Loucy (cell line): ENCODE data around the gene DCPS.

Experiments
- H2AFZ ChIP-seq: fragments of 200-600 bp; sonication (generic); 2 replicates; pipeline ENCODE4 v1.6.0; 2016; ENCODE audit warnings: antibody characterized with exemption, mild to moderate bottlenecking, low read length, moderate library complexity
- H3F3A ChIP-seq: fragments of 200-600 bp; 2 replicates; pipeline ENCODE4 v1.6.0; 2016; ENCODE audit warnings: antibody characterized with exemption, low read depth, mild to moderate bottlenecking
- H3K27me3 ChIP-seq: fragments of 200-600 bp; sonication (generic); 2 replicates; pipeline ENCODE4 v1.6.1; 2014; ENCODE audit warnings: low read length, mild to moderate bottlenecking; ENCODE audit not compliant: insufficient read depth, poor library complexity, severe bottlenecking
- H3K36me3 ChIP-seq: fragments of 200-600 bp; sonication (generic); 2 replicates; pipeline ENCODE4 v1.6.1; 2016; ENCODE audit warnings: low read length; ENCODE audit not compliant: insufficient read depth
- H3K4me1 ChIP-seq: fragments of 200-600 bp; sonication (generic); 2 replicates; pipeline ENCODE4 v1.5.1; 2014; ENCODE audit warnings: low read length, mild to moderate bottlenecking; ENCODE audit not compliant: insufficient read depth, poor library complexity, severe bottlenecking
- H3K4me2 ChIP-seq: fragments of 200-600 bp; sonication (generic); 2 replicates; pipeline ENCODE4 v1.6.0; 2014; ENCODE audit warnings: antibody characterized with exemption, low read length, low read depth, mild to moderate bottlenecking; ENCODE audit not compliant: poor library complexity, severe bottlenecking
- H3K4me3 ChIP-seq: fragments of 200-600 bp; sonication (generic); 2 replicates; pipeline ENCODE4 v1.5.1; 2014; ENCODE audit warnings: low read length, mild to moderate bottlenecking, mixed read lengths; ENCODE audit not compliant: poor library complexity, severe bottlenecking
- H3K79me2 ChIP-seq: fragments of 200-600 bp; sonication (generic); 2 replicates; pipeline ENCODE4 v1.6.1; 2014; ENCODE audit warnings: low read length; ENCODE audit not compliant: insufficient read depth
- H3K9ac ChIP-seq: fragments of 200-600 bp; sonication (generic); 2 replicates; pipeline ENCODE4 v1.6.0; 2014; ENCODE audit warnings: mild to moderate bottlenecking, low read depth, low read length, moderate library complexity; ENCODE audit not compliant: poor library complexity, severe bottlenecking
- H3K9me2 ChIP-seq: fragments of 200-600 bp; sonication (generic); replicated peaks from 2 replicates; pipeline ENCODE4 v1.6.1; 2016; ENCODE audit warnings: low read depth, low read length, mixed read lengths
- H3K9me3 ChIP-seq: fragments of 200-600 bp; sonication (generic); 2 replicates; pipeline ENCODE4 v1.6.1; 2014; ENCODE audit warnings: mild to moderate bottlenecking, antibody characterized with exemption, low read length, low read depth; ENCODE audit not compliant: insufficient read depth
- H4K20me1 ChIP-seq: fragments of 200-600 bp; sonication (generic); 2 replicates; pipeline ENCODE4 v1.6.0; 2014; ENCODE audit warnings: antibody characterized with exemption, low read length, mild to moderate bottlenecking; ENCODE audit not compliant: insufficient read depth, poor library complexity, severe bottlenecking
- EZH2phosphoT487 ChIP-seq: fragments of 200-600 bp; IDR thresholded peaks from 2 replicates; pipeline ENCODE4 v1.6.1; 2018; ENCODE audit warnings: antibody characterized with exemption, mild to moderate bottlenecking, moderate library complexity, borderline replicate concordance
- TF ChIP-seq, protein P1 (sequence below): fragments of 200-600 bp; sonication (generic); conservative IDR thresholded peaks from 2 replicates; pipeline ENCODE4 v1.5.1; 2014; ENCODE audit warnings: mild to moderate bottlenecking, antibody characterized with exemption, low read length

DCPS gene

GRCh38 chr11:126282361-126282735 is 21.5 kb upstream of the DCPS start:
- H3F3A ChIP-seq, result no peaks in the 10 kb centered on the region
- H4K20me1 ChIP-seq, result no peaks in the 10 kb centered on the region
- peak overlapping the region; percentile 84 for H3K4me3 ChIP-seq
- 0 out of 2 replicates have a peak, but pooled peaks cover 2% of the 10 kb centered on the region for H3K36me3 ChIP-seq
- peaks cover 10% of the 10 kb centered on the region; the same call in 1 of the 2 replicates for H3K79me2 ChIP-seq
- peaks cover 11% of the 10 kb centered on the region for H3K4me1 ChIP-seq
- no peaks in the 10 kb centered on the region for H3K27me3 ChIP-seq
- H3K9me3 ChIP-seq, result no peaks in the 10 kb centered on the region
- peak overlapping the region; percentile 66 for H3K9ac ChIP-seq
- H2AFZ ChIP-seq, result peak overlapping the region; percentile 93
- no peaks in the 10 kb centered on the region for H3K9me2 ChIP-seq
- peak overlapping the region; percentile 94 for H3K4me2 ChIP-seq
- no peak for TF ChIP-seq EZH2phosphoT487
- TF ChIP-seq, protein P1, sequence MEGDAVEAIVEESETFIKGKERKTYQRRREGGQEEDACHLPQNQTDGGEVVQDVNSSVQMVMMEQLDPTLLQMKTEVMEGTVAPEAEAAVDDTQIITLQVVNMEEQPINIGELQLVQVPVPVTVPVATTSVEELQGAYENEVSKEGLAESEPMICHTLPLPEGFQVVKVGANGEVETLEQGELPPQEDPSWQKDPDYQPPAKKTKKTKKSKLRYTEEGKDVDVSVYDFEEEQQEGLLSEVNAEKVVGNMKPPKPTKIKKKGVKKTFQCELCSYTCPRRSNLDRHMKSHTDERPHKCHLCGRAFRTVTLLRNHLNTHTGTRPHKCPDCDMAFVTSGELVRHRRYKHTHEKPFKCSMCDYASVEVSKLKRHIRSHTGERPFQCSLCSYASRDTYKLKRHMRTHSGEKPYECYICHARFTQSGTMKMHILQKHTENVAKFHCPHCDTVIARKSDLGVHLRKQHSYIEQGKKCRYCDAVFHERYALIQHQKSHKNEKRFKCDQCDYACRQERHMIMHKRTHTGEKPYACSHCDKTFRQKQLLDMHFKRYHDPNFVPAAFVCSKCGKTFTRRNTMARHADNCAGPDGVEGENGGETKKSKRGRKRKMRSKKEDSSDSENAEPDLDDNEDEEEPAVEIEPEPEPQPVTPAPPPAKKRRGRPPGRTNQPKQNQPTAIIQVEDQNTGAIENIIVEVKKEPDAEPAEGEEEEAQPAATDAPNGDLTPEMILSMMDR, result no peak

DNA sequence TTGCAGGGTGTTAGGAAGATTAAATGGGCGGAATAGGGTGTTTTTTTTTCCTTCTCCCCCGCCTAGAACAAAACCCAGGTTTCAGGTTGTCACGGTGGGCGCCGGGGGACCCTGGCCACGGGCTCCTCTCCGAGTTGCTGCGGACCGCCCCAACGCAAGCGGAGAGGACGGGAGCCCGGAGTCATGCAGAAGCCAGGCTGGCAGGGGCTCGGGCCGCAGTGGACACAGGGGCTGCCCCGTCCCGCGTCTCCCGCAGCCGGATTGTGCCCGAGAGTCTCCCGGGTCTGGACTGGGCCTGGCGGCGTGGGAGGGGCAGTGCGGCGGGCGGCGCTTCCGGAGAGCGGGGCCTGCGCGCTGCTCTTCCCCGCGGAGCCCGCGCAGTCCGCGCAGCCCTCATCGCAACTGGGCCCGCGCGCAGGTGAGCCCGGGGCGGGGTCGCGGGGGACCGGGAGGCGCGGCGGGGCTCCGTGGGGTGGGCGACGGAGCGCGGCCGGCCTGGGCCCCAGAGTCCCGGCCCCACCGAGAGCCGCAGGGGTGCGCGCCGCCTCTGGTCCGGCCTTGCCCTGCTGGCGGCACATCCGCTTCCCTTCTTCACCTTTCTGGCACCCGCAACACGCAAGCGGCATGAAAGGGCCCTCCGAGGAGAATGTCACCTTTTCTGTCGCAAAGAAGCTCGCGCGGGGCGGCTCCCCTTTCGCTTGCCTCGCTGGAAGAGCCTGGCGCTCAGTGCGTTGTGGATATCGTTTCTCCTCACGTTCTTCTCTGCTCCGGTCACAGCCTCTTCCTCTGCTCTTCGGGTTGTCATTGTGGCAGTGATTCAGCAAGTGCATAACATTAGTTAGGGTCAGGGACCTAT is 20.9 kb upstream of the DCPS start, which contains the start of gene TIRAP:
TSS of gene TIRAP (plus strand) at position 358 of the 856 bp plus-strand sequence. CDS start 7,802 bp downstream, outside the sequence.
- Histone ChIP-seq H3K36me3 (no peaks in the 10 kb centered on the region), H3K4me2 (peak within 1 kb of the TSS; percentile 94), H3K4me1 (peaks cover 11% of the 10 kb centered on the region), H4K20me1 (no peaks in the 10 kb centered on the region), H3K4me3 (peak within 1 kb of the TSS; percentile 84), H3K79me2 (peaks cover 10% of the 10 kb centered on the region; the same call in 1 of the 2 replicates), H3K27me3 (no peaks in the 10 kb centered on the region), H3K9ac (peak within 1 kb of the TSS; percentile 66), H3K9me2 (no peaks in the 10 kb centered on the region), H3F3A (no peaks in the 10 kb centered on the region), H3K9me3 (no peaks in the 10 kb centered on the region), H2AFZ (peak within 1 kb of the TSS; percentile 93)
- TF ChIP-seq, protein P1, result no peak
- no peak for TF ChIP-seq EZH2phosphoT487

- TF ChIP-seq, protein P1, result no peak
- TF ChIP-seq EZH2phosphoT487, result no peak
- H3K9me2 ChIP-seq, result no peaks in the 10 kb centered on the region
- no peaks in the 10 kb centered on the region for H3K9me3 ChIP-seq
- H4K20me1 ChIP-seq, result no peaks in the 10 kb centered on the region
- H3K36me3 ChIP-seq, result no peaks in the 10 kb centered on the region
- H3F3A ChIP-seq, result no peaks in the 10 kb centered on the region
- H2AFZ ChIP-seq, result no peak overlapping the region
- peaks cover 11% of the 10 kb centered on the region for H3K4me1 ChIP-seq
- H3K4me3 ChIP-seq, result no peak overlapping the region
- H3K4me2 ChIP-seq, result no peak overlapping the region
- H3K9ac ChIP-seq, result no peak overlapping the region
- peaks cover 10% of the 10 kb centered on the region; the same call in 1 of the 2 replicates for H3K79me2 ChIP-seq
- H3K27me3 ChIP-seq, result no peaks in the 10 kb centered on the region
Measured at GRCh38 chr11:126284829-126285228, 19.0 kb upstream of the DCPS start.
